OCI-LY7 (cell line): ENCODE data around the gene PRKCI. TPM values are rescaled to one million over a fixed set of nuclear protein-coding genes. Genes with fewer than 3 reads are reported as not detected.

Source experiments
- BruUV-seq: library from RNA; stranded (reverse); fragments of 400-500 nt; replicated peaks from 2 replicates; lab custom pipeline; 2021; lab: Mats Ljungman, UMichigan
- CTCF ChIA-PET: fragments of 300-600 bp; sonication (Branson Sonifier 250); formaldehyde crosslinking; loops from one replicate; lab custom pipeline; 2022; ENCODE audit warnings: antibody characterized with exemption; ENCODE audit not compliant: unreplicated experiment; lab: Charles Lee
- POLR2A ChIA-PET: fragments of 300-600 bp; sonication (Branson Sonifier 250); formaldehyde crosslinking; loops from one replicate; lab custom pipeline; 2022; ENCODE audit warnings: antibody characterized with exemption; lab: Charles Lee
- DNase-seq: peaks from one replicate; pipeline ENCODE4 v3.0.0-alpha.2; 2015; ENCODE audit warnings: low spot score
- H2AFZ ChIP-seq: fragments of 200-600 bp; sonication (generic), shearing (Covaris generic); 2 replicates; pipeline ENCODE4 v1.6.1; 2014; ENCODE audit warnings: mild to moderate bottlenecking, antibody characterized with exemption, low read length, moderate library complexity
- H3K27ac ChIP-seq: fragments of 200-600 bp; sonication (generic); 2 replicates; pipeline ENCODE4 v1.5.1; 2014; ENCODE audit warnings: mixed run types, low read depth, mild to moderate bottlenecking, moderate library complexity, low read length, inconsistent platforms; ENCODE audit not compliant: poor library complexity, severe bottlenecking
- H3K36me3 ChIP-seq: fragments of 200-600 bp; sonication (generic); 2 replicates; pipeline ENCODE4 v1.6.1; 2014; ENCODE audit warnings: mild to moderate bottlenecking, antibody characterized with exemption, low read length, moderate library complexity, mixed read lengths; ENCODE audit not compliant: insufficient read depth
- H3K4me1 ChIP-seq: fragments of 200-600 bp; sonication (generic); 2 replicates; pipeline ENCODE4 v1.5.1; 2014; ENCODE audit warnings: mild to moderate bottlenecking, low read length; ENCODE audit not compliant: insufficient read depth, poor library complexity, severe bottlenecking
- H3K4me2 ChIP-seq: fragments of 200-600 bp; sonication (generic); 2 replicates; pipeline ENCODE4 v1.6.1; 2014; ENCODE audit warnings: mild to moderate bottlenecking, low read length
- H3K4me3 ChIP-seq: fragments of 200-600 bp; sonication (generic); 2 replicates; pipeline ENCODE4 v1.5.1; 2014; ENCODE audit warnings: mild to moderate bottlenecking, low read depth, low read length; ENCODE audit not compliant: poor library complexity, severe bottlenecking
- H3K79me2 ChIP-seq: fragments of 200-600 bp; sonication (generic); 2 replicates; pipeline ENCODE4 v1.6.1; 2016; ENCODE audit warnings: low read depth, mild to moderate bottlenecking, low read length, moderate library complexity, mixed read lengths; ENCODE audit not compliant: insufficient read depth
- H3K9me2 ChIP-seq: fragments of 200-600 bp; sonication (generic); 2 replicates; pipeline ENCODE4 v1.6.1; 2016; ENCODE audit warnings: mild to moderate bottlenecking, low read length, mixed read lengths; ENCODE audit not compliant: insufficient read depth
- H3K9me3 ChIP-seq: fragments of 200-600 bp; sonication (generic); 2 replicates; pipeline ENCODE4 v1.6.1; 2014; ENCODE audit warnings: mild to moderate bottlenecking, mixed run types, low read length, mixed read lengths
- H4K20me1 ChIP-seq: fragments of 200-600 bp; sonication (generic); 2 replicates; pipeline ENCODE4 v1.6.1; 2014; ENCODE audit warnings: mild to moderate bottlenecking, antibody characterized with exemption, low read length, moderate library complexity, mixed read lengths; ENCODE audit not compliant: insufficient read depth
- CTCF ChIP-seq: fragments of 200-600 bp; sonication (generic); conservative IDR thresholded peaks from 2 replicates; pipeline ENCODE4 v1.5.1; 2014; ENCODE audit warnings: mild to moderate bottlenecking, antibody characterized with exemption, low read length, moderate library complexity, mixed read lengths
- EZH2phosphoT487 ChIP-seq: fragments of 200-600 bp; sonication (generic); IDR thresholded peaks from 2 replicates; pipeline ENCODE4 v1.6.1; 2018; ENCODE audit warnings: low read depth, borderline replicate concordance, mild to moderate bottlenecking, mixed run types, antibody characterized with exemption, low read length, moderate library complexity, mixed read lengths
- intact Hi-C: fragments of 100-400 bp; cut with micrococcal nuclease; formaldehyde crosslinking; loops from one replicate; pipeline ENCODE4 v1.10.0; 2022; ENCODE audit not compliant: unreplicated experiment
- total RNA-seq, 2 experiments: library from RNA; depleted of rRNA in 1 of 2; stranded (reverse); fragments of >200 nt in 1 of 2; shearing (Covaris generic) in 1 of 2; gene quantifications; 2 replicates each; pipeline ENCODE4 v1.2.3, GENCODE V29; 2014 to 2022

PRKCI gene
- total RNA-seq, 2 experiments from 2014 or later: 27.6 to 36.2 TPM

- no peaks in the 10 kb centered on the region for H4K20me1 ChIP-seq
- H3K36me3 ChIP-seq: no peaks in the 10 kb centered on the region
- H3K79me2 ChIP-seq: no peaks in the 10 kb centered on the region
- intact Hi-C loops: no loop called here
- H2AFZ ChIP-seq: no peak overlapping the region
- no peaks in the 10 kb centered on the region for H3K9me2 ChIP-seq
- H3K9me3 ChIP-seq: no peaks in the 10 kb centered on the region
- POLR2A ChIA-PET: interaction anchor here (0.6 to 0.9 kb wide), 2 partner anchors 65 to 219 kb away, joined by 3 read pairs; no protein-coding TSS in a partner anchor
- H3K4me1 ChIP-seq: no peaks in the 10 kb centered on the region
- no peak for DNase-seq
- BruUV-seq: no TSS peak
- TF ChIP-seq EZH2phosphoT487 (no peak), CTCF (no peak)
- H3K4me3 ChIP-seq: no peak overlapping the region
- CTCF ChIA-PET: no interaction called here
- H3K4me2 ChIP-seq: no peak overlapping the region
- H3K27ac ChIP-seq: no peak overlapping the region
Measured at GRCh38 chr3:170196833-170197232, 25.4 kb upstream of the PRKCI start.

GRCh38 chr3:170200987-170201386, 21.2 kb upstream of the PRKCI start:
- no peaks in the 10 kb centered on the region for H3K9me3 ChIP-seq
- BruUV-seq: no TSS peak
- H3K4me1 ChIP-seq: no peaks in the 10 kb centered on the region
- DNase-seq: no peak
- H3K27ac ChIP-seq: no peak overlapping the region
- no peaks in the 10 kb centered on the region for H3K36me3 ChIP-seq
- no peak overlapping the region for H3K4me2 ChIP-seq
- H3K9me2 ChIP-seq: no peaks in the 10 kb centered on the region
- ChIA-PET CTCF (no interaction called here), POLR2A (interaction anchor here (0.6 kb wide), 1 partner anchor 15 kb away, joined by 3 read pairs; no protein-coding TSS in a partner anchor)
- H3K79me2 ChIP-seq: no peaks in the 10 kb centered on the region
- H3K4me3 ChIP-seq: no peak overlapping the region
- H2AFZ ChIP-seq: no peak overlapping the region
- H4K20me1 ChIP-seq: no peaks in the 10 kb centered on the region
- intact Hi-C loops: no loop called here
- no peak for TF ChIP-seq EZH2phosphoT487
- TF ChIP-seq CTCF: no peak

- Histone ChIP-seq H3K36me3 (no peaks in the 10 kb centered on the region), H3K9me2 (no peaks in the 10 kb centered on the region), H3K4me3 (no peak overlapping the region), H4K20me1 (no peaks in the 10 kb centered on the region), H2AFZ (no peak overlapping the region), H3K79me2 (no peaks in the 10 kb centered on the region), H3K9me3 (no peaks in the 10 kb centered on the region), H3K4me1 (no peaks in the 10 kb centered on the region), H3K27ac (no peak overlapping the region), H3K4me2 (no peak overlapping the region)
- no peak for DNase-seq
- intact Hi-C loops: no loop called here
- ChIA-PET POLR2A (interaction anchor here (0.6 to 0.7 kb wide), 2 partner anchors 14 to 269 kb away, joined by 3 to 4 read pairs; no protein-coding TSS in a partner anchor), CTCF (no interaction called here)
- no TSS peak for BruUV-seq
- no peak for TF ChIP-seq CTCF
- no peak for TF ChIP-seq EZH2phosphoT487
Measured at GRCh38 chr3:170201527-170201926, 20.7 kb upstream of the PRKCI start.
